Breast epithelium (tissue), 4 donors: ENCODE results near the gene CCDC187. TPM values are rescaled to one million over a fixed set of nuclear protein-coding genes. Genes with fewer than 3 reads are reported as not detected.
"Not testable (repeated sequence)": the region's sequence is repeated elsewhere in the genome, so short reads cannot be mapped to it uniquely, and the experiment has no call there.

Experiments used
- DNase-seq, 2 donors: peaks; one replicate each; pipeline ENCODE4 v3.0.0-alpha.2; 2019; ENCODE audit warnings: low spot score in 2 of 2
- H3K27ac ChIP-seq, 2 donors: fragments of 200-600 bp; sonication (generic) in 1 of 2; one replicate each; pipeline ENCODE4 v1.5.1; 2016 to 2019; ENCODE audit warnings: mild to moderate bottlenecking in 1 of 2
- H3K27me3 ChIP-seq, 2 donors: fragments of 200-600 bp; sonication (generic) in 1 of 2; one replicate each; pipeline versions ENCODE4 v1.5.1 to v1.6.0; 2017 to 2019; ENCODE audit warnings: control low read depth in 1 of 2, mild to moderate bottlenecking in 1 of 2
- H3K36me3 ChIP-seq: fragments of 200-600 bp; one replicate; pipeline ENCODE4 v1.5.1; 2019
- H3K4me1 ChIP-seq, 2 donors: fragments of 200-600 bp; sonication (generic); one replicate each; pipeline ENCODE4 v1.5.1; 2016 to 2019; ENCODE audit warnings: control low read depth in 1 of 2
- H3K4me3 ChIP-seq, 3 donors: fragments of 200-600 bp; sonication (generic); 1 replicate in 2 of 3; 2 replicates in 1 of 3; pipeline ENCODE4 v1.5.1; 2016 to 2019; ENCODE audit warnings: mild to moderate bottlenecking in 3 of 3, moderate library complexity in 2 of 3
- H3K9me3 ChIP-seq, 2 donors: fragments of 200-600 bp; sonication (generic) in 1 of 2; one replicate each; pipeline ENCODE4 v1.5.1; 2016 to 2019; ENCODE audit warnings: control low read depth in 1 of 2
- POLR2A ChIP-seq: fragments of 450-650 bp; IDR thresholded peaks from one replicate; pipeline ENCODE4 v1.6.1; 2016; ENCODE audit warnings: antibody characterized with exemption, mild to moderate bottlenecking, moderate library complexity
- POLR2AphosphoS5 ChIP-seq, 3 donors: sonication (generic); formaldehyde crosslinking; IDR thresholded peaks; one replicate each; pipeline ENCODE4 v1.6.1; 2017; ENCODE audit warnings: antibody characterized with exemption in 3 of 3
- intact Hi-C: fragments of 100-400 bp; cut with DNase I; formaldehyde crosslinking; loops from one replicate; pipeline ENCODE4 v1.15.1; 2023; ENCODE audit warnings: low total_unique reads
- total RNA-seq, 3 donors: library from RNA; depleted of rRNA; stranded (reverse); fragments of >200 nt; gene quantifications; one replicate each; pipeline ENCODE4 v1.1.0, GENCODE V29; 2016
- TF ChIP-seq, protein P1 (sequence below), 3 donors: fragments of 450-650 bp; IDR thresholded peaks; one replicate each; pipeline ENCODE4 v1.5.1; 2016 to 2017; ENCODE audit warnings: antibody characterized with exemption in 3 of 3, mild to moderate bottlenecking in 3 of 3, moderate library complexity in 3 of 3

CCDC187 gene
- total RNA-seq, 3 donors from 2014 or later, result not detected

DNA sequence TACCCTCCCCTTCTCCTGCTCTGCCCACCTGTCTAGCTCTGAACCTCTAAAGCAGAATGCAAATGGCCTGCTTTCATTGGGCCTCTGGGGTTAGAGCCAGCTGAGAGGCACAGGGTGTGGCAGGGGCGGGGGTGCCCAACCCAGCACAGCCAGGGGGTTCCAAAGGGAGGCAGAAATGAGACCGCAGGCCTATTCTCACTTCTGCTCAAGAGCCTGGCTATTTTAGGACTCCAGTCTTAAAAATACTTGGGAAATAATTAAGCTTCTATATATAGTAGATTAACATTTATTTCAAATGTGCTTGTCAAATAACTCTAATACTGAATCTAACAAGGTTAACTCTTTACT, 63.9 kb downstream of the CCDC187 start:
- Histone ChIP-seq H3K36me3 (no peaks in the 10 kb centered on the region), H3K27ac (no peak overlapping the region), H3K9me3 (no peaks in the 10 kb centered on the region), H3K27me3 (no peaks in the 10 kb centered on the region), H3K4me3 (no peak overlapping the region), H3K4me1 (peaks cover 0 to 11% of the 10 kb centered on the region in 2 donors)
- intact Hi-C loops, result loop anchor here (2.0 kb wide), 1 partner anchor 141 kb away; no protein-coding TSS in a partner anchor
- DNase-seq, result no peak
- TF ChIP-seq POLR2A (no peak), POLR2AphosphoS5 (IDR thresholded peaks at IDR 0.05) (no peak)
- TF ChIP-seq, protein P1, sequence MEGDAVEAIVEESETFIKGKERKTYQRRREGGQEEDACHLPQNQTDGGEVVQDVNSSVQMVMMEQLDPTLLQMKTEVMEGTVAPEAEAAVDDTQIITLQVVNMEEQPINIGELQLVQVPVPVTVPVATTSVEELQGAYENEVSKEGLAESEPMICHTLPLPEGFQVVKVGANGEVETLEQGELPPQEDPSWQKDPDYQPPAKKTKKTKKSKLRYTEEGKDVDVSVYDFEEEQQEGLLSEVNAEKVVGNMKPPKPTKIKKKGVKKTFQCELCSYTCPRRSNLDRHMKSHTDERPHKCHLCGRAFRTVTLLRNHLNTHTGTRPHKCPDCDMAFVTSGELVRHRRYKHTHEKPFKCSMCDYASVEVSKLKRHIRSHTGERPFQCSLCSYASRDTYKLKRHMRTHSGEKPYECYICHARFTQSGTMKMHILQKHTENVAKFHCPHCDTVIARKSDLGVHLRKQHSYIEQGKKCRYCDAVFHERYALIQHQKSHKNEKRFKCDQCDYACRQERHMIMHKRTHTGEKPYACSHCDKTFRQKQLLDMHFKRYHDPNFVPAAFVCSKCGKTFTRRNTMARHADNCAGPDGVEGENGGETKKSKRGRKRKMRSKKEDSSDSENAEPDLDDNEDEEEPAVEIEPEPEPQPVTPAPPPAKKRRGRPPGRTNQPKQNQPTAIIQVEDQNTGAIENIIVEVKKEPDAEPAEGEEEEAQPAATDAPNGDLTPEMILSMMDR (IDR thresholded peaks at IDR 0.05), result no peak

DNA sequence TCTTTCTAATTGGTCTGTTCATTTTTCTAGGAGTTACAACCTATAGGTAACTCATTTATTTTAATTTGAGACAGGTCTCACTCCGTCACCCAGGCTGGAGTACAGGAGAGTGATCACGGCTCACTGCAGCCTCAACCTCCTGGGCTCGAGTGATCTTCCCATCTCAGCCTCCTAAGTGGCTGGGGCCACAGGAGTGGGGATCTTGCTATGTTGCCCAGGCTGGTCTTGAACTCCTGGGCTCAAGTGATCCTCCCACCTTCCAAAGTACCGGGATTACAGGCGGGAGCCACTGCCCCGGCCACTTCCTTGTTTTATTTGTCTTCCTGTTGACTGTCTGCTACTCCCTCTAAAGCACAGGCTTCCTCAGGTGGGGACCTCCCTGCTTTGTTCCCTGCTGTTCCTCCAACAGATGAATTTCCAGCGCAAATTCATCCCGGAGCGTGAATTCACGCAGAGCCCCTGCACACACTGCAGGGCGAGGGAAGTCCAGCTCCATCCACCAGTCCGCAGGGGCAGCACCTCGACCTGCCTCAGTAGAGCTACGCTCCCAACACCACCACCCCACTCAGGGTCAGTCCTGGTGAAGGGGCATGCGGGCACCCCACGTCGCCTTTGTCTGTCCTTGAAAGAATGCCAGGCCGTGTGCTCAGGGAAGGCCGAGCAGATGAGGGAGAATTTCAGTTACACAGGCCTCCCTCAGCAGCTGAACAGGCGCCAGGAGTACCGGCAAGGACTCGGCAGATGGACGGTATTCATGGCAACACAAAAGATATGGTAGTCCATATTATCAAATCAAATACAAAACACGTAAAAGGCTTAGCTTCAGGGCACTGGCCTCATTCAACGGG, 64.5 kb downstream of the CCDC187 start:
- Histone ChIP-seq H3K4me3 (no peak overlapping the region), H3K27ac (no peak overlapping the region), H3K9me3 (no peaks in the 10 kb centered on the region), H3K4me1 (peaks cover 0 to 6% of the 10 kb centered on the region in 2 donors), H3K36me3 (no peaks in the 10 kb centered on the region), H3K27me3 (no peaks in the 10 kb centered on the region)
- TF ChIP-seq POLR2AphosphoS5 (IDR thresholded peaks at IDR 0.05) (no peak), POLR2A (no peak)
- TF ChIP-seq, protein P1 (IDR thresholded peaks at IDR 0.05), result no peak
- intact Hi-C loops, result loop anchor here (2.0 kb wide), 1 partner anchor 141 kb away; no protein-coding TSS in a partner anchor
- DNase-seq, result no peak

DNA sequence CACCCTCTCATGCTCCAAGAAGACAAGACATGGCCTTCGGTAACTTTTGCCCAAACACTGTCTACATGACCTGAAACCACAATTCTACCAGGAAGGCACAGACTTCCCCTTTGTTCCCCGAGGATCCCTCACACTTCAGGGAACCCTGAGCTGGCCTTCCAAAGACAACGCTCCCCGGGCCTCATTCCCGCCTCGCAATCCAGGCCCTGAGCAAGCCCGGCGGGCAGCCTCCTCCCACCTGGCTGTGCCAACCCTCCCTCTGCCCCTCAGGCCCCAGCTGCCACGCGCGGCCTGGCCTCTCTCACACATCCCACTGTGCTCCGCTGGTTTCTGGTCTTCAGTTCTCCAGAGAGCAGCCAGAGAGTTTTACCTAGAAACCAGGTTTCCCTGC, 65.6 kb downstream of the CCDC187 start:
- intact Hi-C loops, result loop anchor here (2.0 kb wide), 1 partner anchor 142 kb away; no protein-coding TSS in a partner anchor
- Histone ChIP-seq H3K27me3 (no peaks in the 10 kb centered on the region), H3K9me3 (no peaks in the 10 kb centered on the region), H3K4me1 (no peaks in the 10 kb centered on the region), H3K27ac (no peak overlapping the region), H3K36me3 (no peaks in the 10 kb centered on the region), H3K4me3 (no peak overlapping the region)
- no peak for DNase-seq
- no peak for TF ChIP-seq POLR2AphosphoS5 (IDR thresholded peaks at IDR 0.05)
- no peak for TF ChIP-seq POLR2A
- TF ChIP-seq, protein P1 (IDR thresholded peaks at IDR 0.05), result no peak

DNA sequence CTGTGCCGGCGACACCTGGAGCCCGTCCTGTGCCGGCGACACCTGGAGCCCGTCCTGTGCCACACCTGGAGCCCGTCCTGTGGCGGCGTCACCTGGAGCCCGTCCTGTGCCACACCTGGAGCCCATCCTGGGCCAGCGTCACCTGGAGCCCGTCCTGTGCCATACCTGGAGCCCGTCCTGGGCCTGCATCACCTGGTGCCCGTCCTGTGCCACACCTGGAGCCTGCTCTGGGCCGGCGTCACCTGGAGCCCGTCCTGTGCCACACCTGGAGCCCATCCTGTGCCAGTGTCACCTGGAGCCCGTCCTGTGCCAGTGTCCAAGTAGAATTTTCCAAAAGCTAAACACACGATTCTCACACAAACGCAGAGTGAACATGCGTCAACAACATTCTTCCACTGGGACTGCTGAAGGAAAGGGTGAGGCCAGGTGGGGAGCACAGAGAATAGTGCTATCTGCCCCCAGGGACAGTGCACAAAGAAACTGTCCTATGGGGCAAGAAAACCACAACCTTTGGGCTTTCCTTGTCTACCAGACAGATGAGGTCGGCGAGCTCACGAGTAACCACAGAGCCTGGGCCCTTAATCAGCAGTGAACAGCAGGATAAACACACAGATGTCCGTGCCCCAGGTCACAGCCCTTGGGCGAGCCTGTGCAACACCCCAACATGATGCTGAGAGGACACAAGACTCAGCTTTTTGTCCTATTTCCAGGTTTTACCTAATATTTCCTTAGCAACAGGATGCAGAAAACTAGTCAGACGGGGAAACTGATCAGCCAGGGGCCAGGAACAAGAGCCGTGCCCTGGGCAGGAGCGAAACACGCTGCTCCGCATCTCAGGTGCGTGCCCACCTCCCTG, 66.2 kb downstream of the CCDC187 start:
- no peak overlapping the region for H3K27ac ChIP-seq
- H3K4me1 ChIP-seq, result no peaks in the 10 kb centered on the region
- DNase-seq, result no peak
- no peaks in the 10 kb centered on the region for H3K36me3 ChIP-seq
- H3K9me3 ChIP-seq, result no peaks in the 10 kb centered on the region
- intact Hi-C loops, result loop anchor here (2.0 kb wide), 1 partner anchor 143 kb away; no protein-coding TSS in a partner anchor
- no peak overlapping the region for H3K4me3 ChIP-seq
- H3K27me3 ChIP-seq, result no peaks in the 10 kb centered on the region
- TF ChIP-seq POLR2A, result no peak
- TF ChIP-seq, protein P1 (IDR thresholded peaks at IDR 0.05), result no peak
- no peak for TF ChIP-seq POLR2AphosphoS5 (IDR thresholded peaks at IDR 0.05)

DNA sequence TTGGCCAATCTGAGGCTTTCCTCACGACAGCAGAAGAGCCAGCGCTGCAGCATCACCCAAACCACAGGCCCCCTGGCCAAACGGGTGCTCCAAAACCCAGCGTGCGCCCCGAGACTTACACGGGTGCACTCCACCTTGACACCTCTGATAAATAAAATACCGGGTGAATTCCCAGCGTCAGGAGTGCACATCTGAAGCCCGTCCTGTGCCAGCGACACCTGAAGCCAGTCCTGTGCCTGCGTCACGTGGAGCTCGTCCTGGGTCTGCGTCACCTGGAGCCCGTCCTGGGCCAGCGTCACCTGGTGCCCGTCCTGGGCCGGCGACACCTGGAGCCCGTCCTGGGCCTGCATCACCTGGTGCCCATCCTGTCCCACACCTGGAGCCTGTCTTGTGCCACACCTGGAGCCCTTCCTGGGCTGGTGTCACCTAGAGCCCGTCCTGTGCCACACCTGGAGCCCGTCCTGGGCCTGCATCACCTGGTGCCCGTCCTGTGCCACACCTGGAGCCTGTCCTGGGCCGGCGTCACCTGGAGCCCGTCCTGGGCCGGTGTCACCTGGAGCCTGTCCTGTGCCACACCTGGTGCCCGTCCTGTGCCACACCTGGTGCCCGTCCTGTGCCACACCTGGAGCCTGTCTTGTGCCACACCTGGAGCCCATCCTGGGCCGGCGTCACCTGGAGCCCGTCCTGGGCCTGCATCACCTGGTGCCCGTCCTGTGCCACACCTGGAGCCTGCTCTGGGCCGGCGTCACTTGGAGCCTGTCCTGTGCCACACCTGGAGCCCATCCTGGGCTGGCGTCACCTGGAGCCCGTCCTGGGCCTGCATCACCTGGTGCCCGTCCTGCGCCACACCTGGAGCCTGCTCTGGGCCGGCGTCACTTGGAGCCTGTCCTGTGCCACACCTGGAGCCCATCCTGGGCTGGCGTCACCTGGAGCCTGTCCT, 67.2 kb downstream of the CCDC187 start:
- H3K27ac ChIP-seq, intact Hi-C loops, H3K9me3 ChIP-seq, H3K27me3 ChIP-seq, DNase-seq, H3K4me1 ChIP-seq, H3K36me3 ChIP-seq, H3K4me3 ChIP-seq: not testable (repeated sequence)
